ENCODE data around the gene OR2V2. TPM values are rescaled to one million over a fixed set of nuclear protein-coding genes. Genes with fewer than 3 reads are reported as not detected.
"Not testable (repeated sequence)": the region's sequence is repeated elsewhere in the genome, so short reads cannot be mapped to it uniquely, and the experiment has no call there.

The OR2V2 gene
- total RNA-seq, 1 experiment from 2014 or later: not detected

GRCh38 chr5:181160152-181160754 is 12.9 kb downstream of the OR2V2 start:
- CTCF ChIA-PET: no interaction called here
- TF ChIP-seq CTCF (conservative IDR thresholded peaks at IDR 0.05; ENCODE audit: low read depth, low read length) (no peak), EZH2 (IDR thresholded peaks at IDR 0.05; ENCODE audit: borderline replicate concordance, low read depth, low read length, poor library complexity, severe bottlenecking) (no peak)
- H3K4me1 ChIP-seq (ENCODE audit: insufficient read depth, low read length, poor library complexity, severe bottlenecking): peaks cover 4% of the 10 kb centered on the region
- H3K27me3 ChIP-seq (replicated peaks; ENCODE audit: insufficient read depth, low read depth, low read length, poor library complexity): peaks cover 3% of the 10 kb centered on the region
- BruUV-seq (replicated peaks): no TSS peak
- DNase-seq (ENCODE audit: low spot score): peak; percentile 42
- POLR2A ChIA-PET (ENCODE audit: low non-redundant PET): no interaction called here
- H3K27ac ChIP-seq (ENCODE audit: low read depth, low read length, poor library complexity, severe bottlenecking): peak overlapping the region; percentile 90
- H3K4me3 ChIP-seq (ENCODE audit: low read depth, low read length, poor library complexity, severe bottlenecking): peak overlapping the region; percentile 31
- H3K9me3 ChIP-seq (ENCODE audit: low read depth, low read length, poor library complexity, severe bottlenecking): no peaks in the 10 kb centered on the region
- no peaks in the 10 kb centered on the region for H3K36me3 ChIP-seq (ENCODE audit: insufficient read depth, low read length, poor library complexity, severe bottlenecking)
- intact Hi-C loops (cut with micrococcal nuclease; ENCODE audit: unreplicated experiment): no loop called here

GRCh38 chr5:181160755-181161533 is 13.6 kb downstream of the OR2V2 start:
- H3K36me3 ChIP-seq (ENCODE audit: insufficient read depth, low read length, poor library complexity, severe bottlenecking); CTCF ChIA-PET; POLR2A ChIA-PET (ENCODE audit: low non-redundant PET); H3K27me3 ChIP-seq (replicated peaks; ENCODE audit: insufficient read depth, low read depth, low read length, poor library complexity); BruUV-seq (replicated peaks); H3K9me3 ChIP-seq (ENCODE audit: low read depth, low read length, poor library complexity, severe bottlenecking); H3K4me1 ChIP-seq (ENCODE audit: insufficient read depth, low read length, poor library complexity, severe bottlenecking); intact Hi-C loops (cut with micrococcal nuclease; ENCODE audit: unreplicated experiment); H3K4me3 ChIP-seq (ENCODE audit: low read depth, low read length, poor library complexity, severe bottlenecking): not testable (repeated sequence)
- H3K27ac ChIP-seq (ENCODE audit: low read depth, low read length, poor library complexity, severe bottlenecking): peak overlapping the region; percentile 74
- peak; percentile 47 for DNase-seq (ENCODE audit: low spot score)

GRCh38 chr5:181161534-181162175 is 14.3 kb downstream of the OR2V2 start:
- H3K9me3 ChIP-seq (ENCODE audit: low read depth, low read length, poor library complexity, severe bottlenecking): no peaks in the 10 kb centered on the region
- H3K36me3 ChIP-seq (ENCODE audit: insufficient read depth, low read length, poor library complexity, severe bottlenecking): no peaks in the 10 kb centered on the region
- intact Hi-C loops (cut with micrococcal nuclease; ENCODE audit: unreplicated experiment): no loop called here
- BruUV-seq (replicated peaks): no TSS peak
- TF ChIP-seq EZH2 (IDR thresholded peaks at IDR 0.05; ENCODE audit: borderline replicate concordance, low read depth, low read length, poor library complexity, severe bottlenecking) (no peak), CTCF (conservative IDR thresholded peaks at IDR 0.05; ENCODE audit: low read depth, low read length) (no peak)
- no peak overlapping the region for H3K4me3 ChIP-seq (ENCODE audit: low read depth, low read length, poor library complexity, severe bottlenecking)
- peak overlapping the region; percentile 74 for H3K27ac ChIP-seq (ENCODE audit: low read depth, low read length, poor library complexity, severe bottlenecking)
- H3K27me3 ChIP-seq (replicated peaks; ENCODE audit: insufficient read depth, low read depth, low read length, poor library complexity): peaks cover 3% of the 10 kb centered on the region
- no peak for DNase-seq (ENCODE audit: low spot score)
- H3K4me1 ChIP-seq (ENCODE audit: insufficient read depth, low read length, poor library complexity, severe bottlenecking): peaks cover 4% of the 10 kb centered on the region
- POLR2A ChIA-PET (ENCODE audit: low non-redundant PET): no interaction called here
- CTCF ChIA-PET: no interaction called here
